PC-3 (cell line): ENCODE data around the gene ITIH3. TPM values are rescaled to one million over a fixed set of nuclear protein-coding genes. Genes with fewer than 3 reads are reported as not detected.
A peak's percentile ranks its signal among the peaks of the same experiment; 100 is the strongest.

Experiments
- ATAC-seq: fragments of 200-7000 bp; cut with Tn5 transposase; 2 replicates; pipeline ENCODE4 v1.9.1; 2020; ENCODE audit warnings: mild to moderate bottlenecking, moderate library complexity
- BruUV-seq: library from RNA; stranded (reverse); fragments of 400-500 nt; replicated peaks from 2 replicates; lab custom pipeline; 2021; lab: Mats Ljungman, UMichigan
- CTCF ChIA-PET: fragments of 300-600 bp; sonication (Branson Sonifier 250); formaldehyde crosslinking; loops from one replicate; lab custom pipeline; 2022; ENCODE audit warnings: antibody characterized with exemption; lab: Charles Lee
- POLR2A ChIA-PET: fragments of 300-600 bp; sonication (Branson Sonifier 250); formaldehyde crosslinking; loops from one replicate; lab custom pipeline; 2022; ENCODE audit warnings: antibody characterized with exemption; ENCODE audit not compliant: unreplicated experiment; lab: Charles Lee
- DNase-seq: peaks from one replicate; pipeline ENCODE4 v3.0.0-alpha.2; 2015
- H2AFZ ChIP-seq: fragments of 300-600 bp; sonication (generic); 2 replicates; pipeline ENCODE4 v1.6.0; 2016; ENCODE audit warnings: antibody characterized with exemption, low read length
- H3F3A ChIP-seq: fragments of 300-600 bp; sonication (generic); one replicate; pipeline ENCODE4 v1.6.0; 2017; ENCODE audit warnings: antibody characterized with exemption, low read length, control low read depth, mild to moderate bottlenecking; ENCODE audit not compliant: unreplicated experiment
- H3K27ac ChIP-seq: fragments of 300-600 bp; sonication (generic); 2 replicates; pipeline ENCODE4 v1.5.1; 2016; ENCODE audit warnings: mild to moderate bottlenecking, low read length
- H3K27me3 ChIP-seq: fragments of 300-600 bp; sonication (generic); 2 replicates; pipeline ENCODE4 v1.6.1; 2016; ENCODE audit warnings: low read length, mixed read lengths
- H3K36me3 ChIP-seq: fragments of 300-600 bp; sonication (generic); 2 replicates; pipeline ENCODE4 v1.6.1; 2016; ENCODE audit warnings: low read depth, mixed run types, low read length, mixed read lengths
- H3K4me1 ChIP-seq: fragments of 300-600 bp; sonication (generic); 2 replicates; pipeline ENCODE4 v1.5.1; 2016; ENCODE audit warnings: low read length; ENCODE audit not compliant: insufficient read depth
- H3K4me2 ChIP-seq: fragments of 300-600 bp; sonication (generic); 2 replicates; pipeline ENCODE4 v1.6.0; 2016; ENCODE audit warnings: low read length
- H3K4me3 ChIP-seq: fragments of 300-600 bp; sonication (generic); 2 replicates; pipeline ENCODE4 v1.5.1; 2016; ENCODE audit warnings: mild to moderate bottlenecking, low read length, mixed read lengths
- H3K79me2 ChIP-seq: fragments of 300-600 bp; sonication (generic); 2 replicates; pipeline ENCODE4 v1.6.1; 2017; ENCODE audit warnings: low read length, mixed read lengths
- H3K9ac ChIP-seq: fragments of 300-600 bp; sonication (generic); 2 replicates; pipeline ENCODE4 v1.6.0; 2016; ENCODE audit warnings: mild to moderate bottlenecking, low read length
- H3K9me2 ChIP-seq: fragments of 300-600 bp; sonication (generic); replicated peaks from 2 replicates; pipeline ENCODE4 v1.6.1; 2016; ENCODE audit warnings: mixed run types, low read length, mixed read lengths
- H3K9me3 ChIP-seq: fragments of 300-600 bp; sonication (generic); 2 replicates; pipeline ENCODE4 v1.6.1; 2016; ENCODE audit warnings: low read length, mixed read lengths
- H4K20me1 ChIP-seq: fragments of 300-600 bp; sonication (generic); 2 replicates; pipeline ENCODE4 v1.6.1; 2016; ENCODE audit warnings: low read length, mixed read lengths
- CTCF ChIP-seq: fragments of 300-600 bp; sonication (generic); conservative IDR thresholded peaks from 2 replicates; pipeline ENCODE4 v1.5.1; 2017; ENCODE audit warnings: antibody characterized with exemption, low read depth, mild to moderate bottlenecking, low read length
- EZH2 ChIP-seq: fragments of 300-600 bp; sonication (generic); IDR thresholded peaks from one replicate; pipeline ENCODE4 v1.6.1; 2017; ENCODE audit warnings: antibody characterized with exemption, mild to moderate bottlenecking, low read length; ENCODE audit not compliant: unreplicated experiment
- EZH2phosphoT487 ChIP-seq: fragments of 300-600 bp; sonication (generic); IDR thresholded peaks from 2 replicates; pipeline ENCODE4 v1.6.1; 2018; ENCODE audit warnings: mild to moderate bottlenecking, antibody characterized with exemption, low read length, borderline replicate concordance
- intact Hi-C: fragments of 100-400 bp; cut with micrococcal nuclease; formaldehyde crosslinking; loops from 2 replicates; pipeline ENCODE4 v1.9.0; 2023
- total RNA-seq: library from RNA; depleted of rRNA; stranded (reverse); fragments of >200 nt; gene quantifications from 2 replicates; pipeline ENCODE4 v1.2.3, GENCODE V29; 2014

The ITIH3 gene
- total RNA-seq, 1 experiment from 2014 or later, result not detected

- intact Hi-C loops, result loop anchor here (1.0 kb wide), 1 partner anchor 78 kb away; no protein-coding TSS in a partner anchor
- POLR2A ChIA-PET, result no interaction called here
- peak; percentile 83 for ATAC-seq
Observed at GRCh38 chr3:52820736-52821135, 26.1 kb downstream of the ITIH3 start.

GRCh38 chr3:52822363-52822762, 27.8 kb downstream of the ITIH3 start:
- no peak overlapping the region for H3K4me2 ChIP-seq
- no peak overlapping the region for H3K27ac ChIP-seq
- ATAC-seq (no peak), DNase-seq (no peak)
- H3K4me1 ChIP-seq, result no peaks in the 10 kb centered on the region
- no peaks in the 10 kb centered on the region for H3K9me3 ChIP-seq
- no peaks in the 10 kb centered on the region for H3F3A ChIP-seq
- H4K20me1 ChIP-seq, result no peaks in the 10 kb centered on the region
- CTCF ChIA-PET, result interaction anchor here (0.7 kb wide), 1 partner anchor 309 kb away, joined by 7 read pairs; no protein-coding TSS in a partner anchor
- no peaks in the 10 kb centered on the region for H3K9me2 ChIP-seq
- H3K9ac ChIP-seq, result no peak overlapping the region
- no peak overlapping the region for H3K4me3 ChIP-seq
- POLR2A ChIA-PET, result no interaction called here
- BruUV-seq, result no TSS peak
- H3K79me2 ChIP-seq, result no peaks in the 10 kb centered on the region
- H3K27me3 ChIP-seq, result no peaks in the 10 kb centered on the region
- intact Hi-C loops, result no loop called here
- H2AFZ ChIP-seq, result no peak overlapping the region
- TF ChIP-seq EZH2phosphoT487, result no peak
- TF ChIP-seq EZH2, result no peak
- no peak for TF ChIP-seq CTCF
- no peaks in the 10 kb centered on the region for H3K36me3 ChIP-seq

More at GRCh38 chr3:52820736-52821135, 26.1 kb downstream of the ITIH3 start:
- Histone ChIP-seq H3K9me2 (no peaks in the 10 kb centered on the region), H3K9ac (no peak overlapping the region), H3K27me3 (no peaks in the 10 kb centered on the region), H3K9me3 (no peaks in the 10 kb centered on the region), H3K27ac (no peak overlapping the region), H4K20me1 (no peaks in the 10 kb centered on the region), H3K4me1 (no peaks in the 10 kb centered on the region), H2AFZ (no peak overlapping the region), H3K4me2 (no peak overlapping the region), H3K79me2 (no peaks in the 10 kb centered on the region), H3F3A (no peaks in the 10 kb centered on the region), H3K4me3 (no peak overlapping the region), H3K36me3 (no peaks in the 10 kb centered on the region)
- CTCF ChIA-PET, result no interaction called here
- peak; percentile 53 for DNase-seq
- TF ChIP-seq CTCF (peak; percentile 74), EZH2 (no peak), EZH2phosphoT487 (no peak)
- BruUV-seq, result no TSS peak

GRCh38 chr3:52824037-52824436, 29.4 kb downstream of the ITIH3 start:
- Histone ChIP-seq H3K4me1 (no peaks in the 10 kb centered on the region), H3K27me3 (no peaks in the 10 kb centered on the region), H3K9ac (no peak overlapping the region), H2AFZ (no peak overlapping the region), H3K36me3 (no peaks in the 10 kb centered on the region), H4K20me1 (no peaks in the 10 kb centered on the region), H3K9me3 (no peaks in the 10 kb centered on the region), H3F3A (no peaks in the 10 kb centered on the region), H3K27ac (no peak overlapping the region), H3K4me2 (no peak overlapping the region), H3K79me2 (no peaks in the 10 kb centered on the region), H3K4me3 (no peak overlapping the region), H3K9me2 (no peaks in the 10 kb centered on the region)
- TF ChIP-seq EZH2phosphoT487 (no peak), CTCF (no peak), EZH2 (no peak)
- POLR2A ChIA-PET, result no interaction called here
- intact Hi-C loops, result no loop called here
- no peak for DNase-seq
- no peak for ATAC-seq
- BruUV-seq, result no TSS peak
- CTCF ChIA-PET, result no interaction called here
